Sigmoid colon (tissue), 4 donors: ENCODE measurements around the gene REV3L.

Source experiments
- CTCF ChIP-seq, 4 experiments: fragments of 450-650 bp in 3 of 4; fragments of 200-600 bp in 1 of 4; IDR thresholded peaks; one replicate each; pipeline ENCODE4 v1.5.1; 2016 to 2019; ENCODE audit warnings: antibody characterized with exemption in 4 of 4, mild to moderate bottlenecking in 3 of 4, moderate library complexity in 2 of 4
- POLR2AphosphoS5 ChIP-seq, 4 donors: sonication (generic); formaldehyde crosslinking; IDR thresholded peaks; one replicate each; pipeline ENCODE4 v1.6.1; 2017; ENCODE audit warnings: antibody characterized with exemption in 4 of 4

- no peak for TF ChIP-seq CTCF (IDR thresholded peaks at IDR 0.05)
- no peak for TF ChIP-seq POLR2AphosphoS5 (IDR thresholded peaks at IDR 0.05)
Measured at GRCh38 chr6:111337829-111338236, 145.2 kb downstream of the REV3L start.
